ENCODE data around the gene SRBD1.

- TF ChIP-seq, protein P1, sequence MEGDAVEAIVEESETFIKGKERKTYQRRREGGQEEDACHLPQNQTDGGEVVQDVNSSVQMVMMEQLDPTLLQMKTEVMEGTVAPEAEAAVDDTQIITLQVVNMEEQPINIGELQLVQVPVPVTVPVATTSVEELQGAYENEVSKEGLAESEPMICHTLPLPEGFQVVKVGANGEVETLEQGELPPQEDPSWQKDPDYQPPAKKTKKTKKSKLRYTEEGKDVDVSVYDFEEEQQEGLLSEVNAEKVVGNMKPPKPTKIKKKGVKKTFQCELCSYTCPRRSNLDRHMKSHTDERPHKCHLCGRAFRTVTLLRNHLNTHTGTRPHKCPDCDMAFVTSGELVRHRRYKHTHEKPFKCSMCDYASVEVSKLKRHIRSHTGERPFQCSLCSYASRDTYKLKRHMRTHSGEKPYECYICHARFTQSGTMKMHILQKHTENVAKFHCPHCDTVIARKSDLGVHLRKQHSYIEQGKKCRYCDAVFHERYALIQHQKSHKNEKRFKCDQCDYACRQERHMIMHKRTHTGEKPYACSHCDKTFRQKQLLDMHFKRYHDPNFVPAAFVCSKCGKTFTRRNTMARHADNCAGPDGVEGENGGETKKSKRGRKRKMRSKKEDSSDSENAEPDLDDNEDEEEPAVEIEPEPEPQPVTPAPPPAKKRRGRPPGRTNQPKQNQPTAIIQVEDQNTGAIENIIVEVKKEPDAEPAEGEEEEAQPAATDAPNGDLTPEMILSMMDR (optimal IDR thresholded peaks at IDR 0.05 in 1 of 3, IDR thresholded peaks at IDR 0.05 in 1 of 3, conservative IDR thresholded peaks at IDR 0.05 in 1 of 3; ENCODE audit: extremely low read depth in 1 of 3, insufficient read depth in 2 of 3, low read length in 3 of 3), result no peak
- no peak for TF ChIP-seq EZH2 (IDR thresholded peaks at IDR 0.05; ENCODE audit: low read length)
Measured at GRCh38 chr2:45595721-45596435, 15.2 kb downstream of the SRBD1 start.
